Stimulated activated CD4-positive, alpha-beta T cell treated with anti-CD3 and anti-CD28 coated beads, Interleukin-4, amount 100 ng/mL, for 48 hours (primary cell): ENCODE measurements around the gene ZCCHC8.
"Not testable (repeated sequence)": the region's sequence is repeated elsewhere in the genome, so short reads cannot be mapped to it uniquely, and the experiment has no call there.

Source experiments
- DNase-seq, 2 donors: peaks; one replicate each; pipeline ENCODE4 v3.0.0-alpha.2; 2020; ENCODE audit warnings: low read depth in 2 of 2

Gene ZCCHC8

DNA sequence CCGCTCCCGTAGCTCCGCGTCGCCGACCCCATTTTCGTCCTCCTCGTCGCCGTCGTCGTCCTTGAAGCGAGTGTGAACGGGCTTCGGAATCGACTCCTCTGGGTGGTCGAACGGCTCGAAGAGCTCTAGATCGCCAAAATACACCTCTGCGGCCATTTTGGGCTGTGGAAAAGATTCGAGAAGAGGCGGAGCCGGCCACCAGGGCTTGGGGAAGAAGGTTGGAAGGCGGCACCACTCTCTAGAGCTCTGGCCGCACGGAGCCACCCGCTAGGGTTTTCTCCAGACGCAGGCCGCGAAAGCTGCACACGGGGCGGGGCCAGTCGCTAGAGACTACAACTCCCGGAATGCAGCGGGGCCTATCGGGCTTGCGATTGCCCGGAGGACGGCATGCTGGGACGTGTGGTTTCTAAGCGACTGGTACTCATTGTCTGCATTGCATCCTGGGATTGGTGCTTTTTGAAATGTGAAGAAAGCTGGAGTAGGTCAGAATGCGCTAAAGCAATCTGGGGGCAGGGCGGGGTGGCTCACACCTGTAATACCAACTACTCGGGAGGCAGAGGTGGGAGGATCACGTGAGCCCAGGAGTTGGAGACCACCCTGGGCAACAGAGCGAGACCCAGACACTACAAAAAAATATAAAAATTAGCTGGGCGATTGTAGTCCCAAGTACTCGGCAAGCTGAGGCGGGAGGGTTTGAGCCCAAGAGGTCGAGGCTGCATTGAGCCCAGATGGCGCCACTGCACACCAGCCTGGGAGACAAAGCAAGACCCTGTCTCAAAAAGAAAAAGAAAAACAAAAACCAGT is at the start of gene ZCCHC8:
Gene ZCCHC8, minus strand, starts transcription at position 248 of the 804 bp plus-strand sequence. Its CDS starts 92 bp downstream, at position 156.
- DNase-seq: peak; percentile 93 to 95

DNA sequence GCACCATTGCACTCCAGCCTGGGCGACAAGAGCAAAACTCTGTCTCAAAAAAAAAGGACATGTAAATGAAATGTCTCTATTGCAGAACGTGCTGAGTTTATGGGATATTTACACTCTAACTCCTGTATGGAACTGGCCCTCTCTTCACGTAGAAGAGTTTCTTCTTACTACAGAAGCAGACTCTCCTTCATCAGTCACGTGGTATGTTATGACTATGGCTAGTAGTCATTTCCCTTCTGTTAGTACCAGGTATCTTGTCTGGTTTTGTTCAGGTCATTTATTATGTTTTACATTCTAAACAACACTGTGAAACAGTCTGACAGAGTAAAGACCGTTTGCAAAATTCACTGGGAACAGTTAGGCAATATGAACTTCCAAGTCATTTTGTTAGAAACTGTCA is 46.6 kb upstream of the ZCCHC8 start:
- DNase-seq: no peak

DNA sequence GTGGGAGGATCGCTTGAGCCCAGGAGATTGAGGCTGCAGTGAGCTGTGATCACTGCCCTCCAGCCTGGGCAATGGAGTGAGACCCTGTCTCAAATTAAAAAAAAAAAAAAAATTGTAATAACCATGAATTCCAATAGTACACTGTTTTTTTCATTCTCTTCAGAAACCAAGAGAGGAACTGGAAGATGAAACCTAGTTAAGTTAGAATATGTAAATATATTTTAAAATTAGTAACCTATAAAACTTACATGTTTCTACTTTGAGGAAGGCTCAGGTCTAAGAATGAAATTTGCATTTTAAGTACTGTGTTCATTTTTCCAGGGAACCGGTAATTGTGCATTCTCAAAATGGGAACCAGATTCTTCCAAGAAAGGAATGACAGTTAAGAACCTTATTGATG is 45.1 kb upstream of the ZCCHC8 start:
- DNase-seq: no peak

DNA sequence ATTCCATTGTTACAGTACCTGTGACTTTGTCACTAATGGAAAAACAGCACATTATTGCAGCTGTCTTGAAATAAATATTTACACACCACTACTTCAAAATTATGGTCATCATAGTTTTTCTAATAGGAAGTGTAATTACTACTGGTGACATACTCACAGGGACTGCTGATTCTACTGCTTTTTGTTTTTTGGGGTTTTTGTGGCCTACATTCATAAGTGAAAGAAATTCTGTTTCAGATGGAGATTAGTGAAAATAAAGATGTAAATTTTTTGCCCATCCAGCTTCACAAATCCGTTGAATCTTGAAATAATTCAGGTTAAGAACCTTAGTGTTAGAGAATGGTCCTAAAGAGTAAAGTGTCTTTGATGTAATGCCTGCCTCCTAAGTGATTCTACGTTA is 43.8 kb upstream of the ZCCHC8 start:
- DNase-seq: no peak

DNA sequence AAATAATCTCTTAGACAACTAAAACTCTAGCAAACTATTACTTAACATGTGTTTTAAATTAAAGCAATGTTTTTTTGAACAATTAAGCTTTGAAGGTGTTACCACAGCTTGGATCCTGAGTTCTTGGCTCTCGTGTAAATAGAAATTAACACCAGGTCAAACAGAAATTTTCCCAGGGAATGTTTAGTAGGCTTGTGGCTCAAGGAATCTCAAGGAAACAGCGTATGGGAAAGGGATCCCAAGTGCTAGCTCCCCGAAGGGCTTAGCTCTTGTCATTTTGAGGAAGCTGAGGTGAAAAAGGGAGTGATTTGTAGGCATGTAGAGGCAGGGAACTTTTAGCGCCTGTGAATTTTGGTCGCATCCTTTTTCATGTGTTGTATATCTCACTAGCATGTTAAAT is 37.8 kb upstream of the ZCCHC8 start:
- no peak for DNase-seq

DNA sequence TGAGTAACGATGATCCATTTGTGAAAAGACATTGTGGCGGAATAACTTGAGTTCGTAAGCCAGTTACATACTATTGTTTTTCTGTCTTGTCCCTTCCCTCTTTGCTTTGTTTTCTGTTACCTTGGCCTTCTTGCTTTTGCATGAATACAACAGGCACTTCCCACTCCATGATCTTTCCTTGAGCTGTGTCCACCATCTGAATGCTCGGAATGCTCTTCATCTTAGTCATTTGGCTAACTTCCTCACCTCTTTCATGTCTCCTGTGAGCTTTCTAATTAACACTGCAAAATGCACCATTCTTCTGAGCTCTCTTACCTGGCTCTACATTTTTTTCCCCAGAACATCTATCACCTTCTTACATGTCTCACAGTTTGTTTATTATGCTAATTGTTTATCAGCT is 36.3 kb upstream of the ZCCHC8 start:
- DNase-seq: no peak

DNA sequence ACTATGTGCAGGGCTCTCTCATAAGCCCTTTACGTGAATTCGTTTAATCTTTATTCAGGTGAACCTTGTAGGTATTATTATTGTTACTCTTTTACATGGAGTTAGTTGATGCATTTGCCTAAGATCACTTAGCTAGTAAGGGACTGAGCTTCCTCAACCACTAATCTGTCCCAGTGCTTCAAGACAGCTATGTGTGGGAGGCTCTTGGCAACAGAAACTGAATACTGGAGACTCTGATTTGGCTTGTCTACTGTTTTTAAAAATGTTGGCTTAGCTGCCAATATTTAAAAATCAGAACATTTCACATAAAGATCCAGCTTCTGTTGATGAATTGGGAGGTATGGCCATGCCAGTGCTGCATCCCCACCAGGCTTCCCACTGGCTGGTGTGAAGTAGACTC is 33.1 kb upstream of the ZCCHC8 start:
- DNase-seq: no peak

DNA sequence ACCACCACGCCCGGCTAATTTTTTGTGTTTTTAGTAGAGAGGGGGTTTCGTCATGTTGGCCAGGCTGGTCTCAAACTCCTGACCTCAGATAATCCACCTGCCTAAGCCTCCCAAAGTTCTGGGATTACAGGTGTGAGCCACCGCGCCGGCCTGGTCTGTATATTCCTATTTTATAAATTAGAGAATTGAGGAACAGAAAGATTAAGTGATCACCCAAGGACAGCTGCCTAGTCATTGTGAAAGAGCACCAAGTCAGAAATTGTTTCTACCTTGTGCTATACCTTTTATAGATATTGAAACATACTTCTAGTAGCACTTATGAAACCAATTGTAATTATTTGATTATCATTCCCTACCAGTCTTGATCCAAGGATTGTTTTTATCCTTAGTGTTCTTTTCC is 28.3 kb upstream of the ZCCHC8 start:
- DNase-seq: no peak

DNA sequence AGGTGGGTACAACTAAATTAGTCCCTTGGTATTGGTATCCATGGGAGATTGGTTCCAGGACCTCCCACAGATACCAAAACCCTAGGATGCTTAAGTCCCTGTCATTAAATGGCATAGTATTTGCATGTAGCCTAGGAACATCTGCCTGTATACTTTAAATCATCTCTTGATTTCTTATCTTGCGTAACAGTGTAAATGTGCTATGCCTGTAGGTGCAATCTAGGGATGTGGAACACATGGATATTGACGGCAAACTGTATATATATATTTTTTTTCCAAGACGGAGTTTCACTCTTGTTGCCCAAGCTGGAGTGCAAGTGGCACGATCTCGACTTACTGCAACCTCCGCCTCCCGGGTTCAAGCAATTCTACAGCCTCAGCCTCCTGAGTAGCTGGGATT is 27.9 kb upstream of the ZCCHC8 start:
- DNase-seq: no peak

DNA sequence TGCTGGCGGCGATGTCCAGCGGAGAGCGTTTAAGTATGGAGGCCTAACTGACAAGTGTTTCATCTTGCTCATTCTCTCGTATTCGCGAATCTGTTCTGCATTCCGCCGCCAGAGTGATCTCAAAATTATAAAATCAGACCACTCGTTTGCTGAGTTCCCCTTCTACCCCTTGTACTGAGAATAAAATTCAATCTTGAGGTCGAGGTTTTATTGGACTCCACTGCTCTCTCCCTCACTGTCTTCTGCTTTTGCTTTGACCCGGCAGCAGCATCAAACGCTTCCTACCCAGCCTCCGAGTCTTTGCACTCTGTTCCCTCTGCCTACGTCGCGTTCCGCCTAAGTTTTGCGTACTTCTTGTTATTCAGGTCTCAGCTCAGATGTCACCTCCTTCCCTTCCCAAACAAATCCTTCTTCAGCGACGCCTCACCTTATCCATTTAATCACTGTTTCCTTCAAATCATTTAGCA is 26.8 kb upstream of the ZCCHC8 start:
- peak in 1 of 2 donors; percentile 27 for DNase-seq

DNA sequence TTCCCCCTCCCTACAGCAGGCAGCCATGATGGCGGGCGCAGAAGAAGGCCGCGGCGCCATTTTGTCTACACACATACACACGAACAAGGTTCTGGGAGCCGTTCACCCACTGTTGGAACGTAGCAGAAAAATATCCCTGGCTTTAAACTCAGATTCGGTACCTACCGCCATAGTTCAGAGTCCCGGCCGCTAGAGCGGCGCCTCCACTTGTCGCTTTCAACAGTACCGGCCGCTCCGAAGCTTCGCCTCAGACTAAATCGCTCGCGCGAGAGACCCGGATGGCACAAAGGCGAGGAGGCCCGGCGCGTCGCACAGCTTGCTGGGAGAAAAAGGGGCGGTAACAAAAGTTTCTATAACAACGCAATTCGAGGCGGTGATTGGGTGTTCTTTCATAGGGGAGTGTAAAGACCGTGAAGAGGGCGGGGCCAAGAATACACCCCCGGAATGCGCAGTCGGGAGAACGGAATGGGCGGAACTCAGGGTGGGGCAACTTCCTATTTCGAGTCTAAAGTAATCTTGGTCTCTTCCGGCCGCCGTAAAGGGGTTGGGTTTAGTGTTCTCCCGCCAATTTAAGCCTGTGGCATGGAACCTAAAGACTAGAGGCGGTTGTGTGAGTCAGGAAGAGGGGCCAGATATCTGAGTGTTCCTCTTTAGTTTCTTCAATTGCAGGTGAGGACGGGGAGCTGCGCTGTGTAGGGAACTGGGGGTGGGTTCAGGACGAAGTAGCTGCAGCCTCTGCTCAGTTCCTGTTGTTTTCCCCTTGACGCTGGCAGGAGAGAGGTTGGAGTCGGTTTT is 26.1 kb upstream of the ZCCHC8 start, which contains the start of the genes KNTC1 and RSRC2:
Gene KNTC1, plus strand, starts transcription at position 567 of the 795 bp plus-strand sequence. CDS start 2,815 bp downstream, outside the sequence.
Gene RSRC2, minus strand, starts transcription at position 254 of the 795 bp plus-strand sequence. Its CDS starts 83 bp downstream, at position 171.
- peak; percentile 92 to 97 for DNase-seq

DNA sequence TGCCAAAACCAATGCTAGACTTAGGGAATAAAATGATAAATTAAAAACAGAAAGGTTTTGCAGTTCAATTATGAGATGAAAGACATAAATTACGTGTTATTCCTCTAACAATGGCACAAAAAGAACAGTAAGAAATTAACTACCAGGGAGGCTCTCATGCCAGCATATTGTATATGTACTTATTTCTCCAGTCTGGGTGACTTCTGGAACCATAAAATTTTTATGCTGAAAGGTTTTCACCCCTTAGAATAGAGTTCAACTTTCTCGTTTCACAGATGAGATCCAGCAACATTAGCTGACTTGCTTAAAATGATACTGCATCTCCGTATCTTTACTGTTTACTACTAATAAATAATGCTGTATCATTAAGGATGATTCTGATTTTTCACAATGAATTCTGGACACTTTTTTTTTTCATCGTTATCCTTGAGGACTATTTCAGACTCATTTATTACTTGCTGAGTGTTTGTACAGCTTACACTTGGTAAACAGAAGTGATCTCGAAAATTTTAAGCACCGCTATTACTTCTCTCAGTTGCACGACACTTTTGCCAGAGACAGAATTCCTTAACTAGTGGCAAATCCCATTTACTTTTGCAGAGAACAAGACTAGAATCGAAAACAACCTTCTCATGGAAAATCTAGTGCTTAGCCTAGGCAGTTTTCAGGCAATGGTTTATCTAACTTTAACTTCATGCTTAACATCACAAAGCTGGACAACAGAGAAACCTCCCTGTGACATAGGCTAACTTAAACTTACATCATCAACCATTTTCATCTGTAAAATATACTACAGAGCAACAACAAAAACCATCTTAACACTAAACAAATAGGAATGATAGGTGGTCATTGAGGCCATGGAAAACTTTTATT is 23.4 kb upstream of the ZCCHC8 start:
- no peak for DNase-seq

DNA sequence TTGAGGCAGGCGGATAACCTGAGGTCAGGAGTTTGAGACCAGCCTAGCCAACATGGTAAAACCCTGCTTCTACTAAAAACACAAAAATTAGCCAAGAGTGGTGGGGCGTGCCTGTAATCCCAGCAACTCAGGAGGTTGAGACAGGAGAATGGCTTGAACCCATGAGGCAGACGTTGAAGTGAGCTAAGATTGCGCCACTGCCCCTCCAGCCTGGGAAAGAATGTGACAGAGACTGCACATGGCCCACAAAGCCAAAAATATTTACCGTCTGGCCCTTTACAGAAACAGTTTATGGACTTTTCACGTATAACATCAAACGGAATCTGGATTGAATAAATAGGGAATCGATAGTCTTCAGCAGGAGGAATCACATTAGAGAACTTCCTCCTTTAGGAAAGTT is 22.5 kb upstream of the ZCCHC8 start:
- DNase-seq: no peak

DNA sequence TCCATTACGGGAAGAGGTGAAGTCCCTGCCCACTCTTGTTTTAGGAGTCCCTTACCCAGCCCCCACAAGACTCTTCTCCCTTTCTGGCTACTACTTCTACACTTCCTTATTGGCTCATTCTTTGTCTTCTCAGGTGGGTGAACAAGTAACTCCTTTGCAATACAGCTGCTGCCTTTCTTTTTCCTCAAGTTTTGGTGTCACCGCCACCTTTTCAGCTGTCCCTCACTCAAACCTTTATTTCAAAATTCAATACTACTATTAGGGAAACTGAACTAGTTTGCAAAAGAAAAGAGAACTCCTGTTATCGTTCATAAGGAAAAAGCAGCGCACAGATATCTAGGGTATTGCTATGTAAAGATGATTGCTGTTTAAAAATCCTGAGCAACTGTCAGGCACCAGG is 19.9 kb upstream of the ZCCHC8 start:
- DNase-seq: no peak

DNA sequence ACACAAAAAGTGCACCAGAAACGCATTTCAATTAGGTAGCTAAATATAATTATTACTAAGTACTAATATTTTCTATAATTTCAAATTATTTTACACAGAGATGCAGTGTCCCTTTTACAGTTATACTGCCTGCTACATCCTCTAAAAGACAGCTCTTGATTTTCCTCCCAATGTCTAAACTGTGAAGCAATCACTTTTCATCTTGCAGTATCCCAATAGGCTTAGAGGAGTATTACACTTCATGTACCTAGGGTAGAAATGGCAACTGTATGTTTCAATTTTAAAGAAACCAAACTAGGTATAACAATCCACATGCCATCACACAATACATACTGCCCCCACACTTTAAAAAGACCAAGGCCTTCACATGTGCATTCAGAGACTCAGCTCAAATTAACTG is 18.7 kb upstream of the ZCCHC8 start:
- no peak for DNase-seq

DNA sequence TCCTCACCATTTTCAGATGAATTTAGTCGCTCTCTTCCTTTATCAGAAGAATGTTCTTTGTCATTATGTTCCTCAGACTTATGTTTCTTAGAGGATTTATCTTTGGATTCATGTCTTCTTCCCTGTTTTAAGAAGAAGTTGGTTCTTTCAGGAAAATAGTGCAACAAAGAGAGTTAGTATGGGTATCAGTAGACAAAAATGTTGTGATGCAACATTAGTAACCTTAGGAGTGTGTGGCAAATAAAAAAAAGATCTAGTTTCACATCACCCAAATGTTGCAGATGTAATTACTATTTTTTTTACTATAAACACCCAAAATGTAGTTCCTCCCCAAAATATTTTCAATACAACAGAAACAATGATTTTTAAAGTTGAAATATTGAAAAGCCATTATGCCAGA is 18.2 kb upstream of the ZCCHC8 start:
- no peak for DNase-seq

DNA sequence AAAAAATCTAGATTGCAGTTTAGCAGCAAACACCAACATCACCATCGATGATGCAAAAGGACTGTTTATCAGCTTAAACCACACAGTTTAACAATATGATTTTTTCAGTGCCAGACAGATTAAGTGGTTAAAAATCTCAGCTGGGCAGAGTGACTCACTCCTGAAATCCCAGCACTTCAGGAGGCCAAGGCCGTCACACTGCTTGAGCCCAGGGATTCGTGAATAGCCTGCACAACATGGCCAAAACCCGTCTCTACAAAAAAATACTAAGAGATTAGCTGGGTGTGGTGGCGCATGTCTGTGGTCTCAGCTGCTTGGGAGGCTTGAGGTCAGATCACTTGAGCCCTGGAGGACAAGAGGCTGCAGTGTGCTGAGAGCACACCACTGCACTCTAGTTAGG is 17.1 kb upstream of the ZCCHC8 start:
- DNase-seq: no peak

DNA sequence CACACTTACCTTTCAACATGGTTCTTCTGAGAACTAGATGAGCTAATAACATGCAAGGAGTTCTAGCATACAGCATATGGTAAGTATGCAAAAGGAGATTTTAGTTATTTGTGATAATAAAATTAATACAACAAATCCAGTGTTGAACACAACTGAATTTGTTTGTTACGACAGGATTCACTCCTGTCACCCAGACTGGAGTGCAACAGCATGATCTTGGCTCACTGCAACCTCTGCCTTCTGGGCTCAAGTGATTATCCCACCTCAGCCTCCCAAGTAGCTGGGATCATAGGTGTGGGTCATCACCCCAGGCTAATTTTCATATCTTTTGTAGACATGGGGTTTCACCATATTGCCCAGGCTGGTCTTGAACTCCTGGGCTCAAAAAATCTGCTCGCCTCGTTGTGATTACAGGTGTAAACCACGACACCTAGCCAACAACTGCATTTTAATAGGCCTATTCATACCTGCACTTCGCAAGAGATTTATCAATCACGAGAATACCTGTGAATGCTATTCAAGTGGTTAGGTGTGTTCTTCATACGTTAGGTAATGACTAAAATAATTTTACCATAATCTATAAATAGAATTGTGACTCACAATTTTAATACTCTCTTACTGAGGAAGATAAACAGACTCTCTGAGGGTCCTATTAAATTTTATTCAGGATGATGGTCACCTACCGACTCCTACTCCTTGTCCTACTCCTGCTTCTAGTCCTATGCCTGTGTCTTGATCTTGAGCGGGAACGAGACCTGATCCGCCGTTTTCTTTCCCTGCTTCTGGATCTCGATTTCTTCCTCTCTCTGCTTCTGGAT is 16.0 kb upstream of the ZCCHC8 start:
- no peak for DNase-seq

DNA sequence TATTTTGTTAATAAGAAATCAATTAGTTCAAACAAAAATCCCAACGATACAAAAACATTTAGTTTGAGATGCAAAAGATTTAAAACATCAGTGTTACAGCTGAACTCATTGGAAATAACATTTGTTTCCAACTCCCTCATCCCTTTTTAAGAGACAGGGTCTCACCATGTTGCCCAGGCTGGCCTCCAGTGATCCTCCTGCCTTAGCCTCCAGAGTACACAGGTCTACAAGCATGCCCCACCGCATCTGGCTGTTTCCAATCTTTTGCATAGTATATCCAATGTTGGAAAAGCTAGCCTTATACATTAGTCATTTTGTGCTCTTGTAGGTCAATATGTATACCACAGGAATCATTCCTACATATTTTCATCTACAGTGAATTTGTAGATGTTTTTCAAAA is 14.5 kb upstream of the ZCCHC8 start:
- no peak for DNase-seq

DNA sequence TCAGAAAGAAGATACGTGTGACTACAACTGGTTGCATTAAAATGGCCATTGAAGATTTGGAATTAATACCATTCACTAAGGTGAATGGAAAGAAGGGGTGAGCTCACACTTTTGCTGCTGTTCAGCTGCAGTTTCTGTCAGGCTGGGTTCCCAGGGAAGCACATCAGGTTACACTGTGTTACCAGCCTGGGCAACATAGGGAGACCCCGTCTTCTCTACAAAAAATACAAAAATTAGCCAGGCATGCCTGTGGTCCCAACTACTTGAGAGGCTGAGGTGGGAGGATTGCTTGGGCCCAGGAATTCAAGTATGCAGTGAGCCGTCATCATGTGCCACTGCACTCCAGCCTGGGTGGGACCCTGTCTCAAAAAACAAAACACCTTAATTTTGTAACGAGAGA is 12.9 kb upstream of the ZCCHC8 start:
- no peak for DNase-seq

DNA sequence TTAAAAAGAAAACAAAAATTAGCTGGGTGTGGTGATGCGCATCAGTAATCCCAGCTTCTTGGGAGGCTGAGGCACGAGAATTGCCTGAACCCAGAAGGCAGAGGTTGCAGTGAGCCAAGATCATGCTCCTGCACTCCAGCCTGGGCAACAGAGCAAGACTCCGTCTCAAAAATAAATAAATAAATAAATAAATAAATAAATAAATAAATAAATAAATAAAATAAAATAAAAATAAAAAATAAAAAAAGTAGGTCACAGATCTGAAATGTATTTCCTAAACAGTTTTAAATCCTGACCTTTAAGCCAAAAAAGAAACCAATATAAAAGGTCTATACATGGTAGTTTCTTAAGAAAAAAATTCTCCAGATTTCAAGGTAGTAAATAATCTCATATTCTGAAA is 12.3 kb upstream of the ZCCHC8 start:
- not testable (repeated sequence) for DNase-seq
